HFF-Myc (cell line): Measurements from ENCODE around the gene DNAH10.
A peak's percentile ranks its signal among the peaks of the same experiment; 100 is the strongest.

ENCODE experiments used
- DNase-seq: peaks from one replicate; pipeline ENCODE4 v3.0.0-alpha.2; 2011; ENCODE audit warnings: low read depth; ENCODE audit errors: extremely low read depth
- H3K4me3 ChIP-seq: replicated peaks from 2 replicates; pipeline ENCODE4 v1.5.1; 2011; ENCODE audit warnings: low read depth, mild to moderate bottlenecking, control low read depth, low read length
- TF ChIP-seq, protein P1 (sequence below): IDR thresholded peaks from 2 replicates; pipeline ENCODE4 v1.5.1; 2012; ENCODE audit warnings: mild to moderate bottlenecking, low read depth, low read length, control low read depth; ENCODE audit errors: missing control alignments

The DNAH10 gene

DNA sequence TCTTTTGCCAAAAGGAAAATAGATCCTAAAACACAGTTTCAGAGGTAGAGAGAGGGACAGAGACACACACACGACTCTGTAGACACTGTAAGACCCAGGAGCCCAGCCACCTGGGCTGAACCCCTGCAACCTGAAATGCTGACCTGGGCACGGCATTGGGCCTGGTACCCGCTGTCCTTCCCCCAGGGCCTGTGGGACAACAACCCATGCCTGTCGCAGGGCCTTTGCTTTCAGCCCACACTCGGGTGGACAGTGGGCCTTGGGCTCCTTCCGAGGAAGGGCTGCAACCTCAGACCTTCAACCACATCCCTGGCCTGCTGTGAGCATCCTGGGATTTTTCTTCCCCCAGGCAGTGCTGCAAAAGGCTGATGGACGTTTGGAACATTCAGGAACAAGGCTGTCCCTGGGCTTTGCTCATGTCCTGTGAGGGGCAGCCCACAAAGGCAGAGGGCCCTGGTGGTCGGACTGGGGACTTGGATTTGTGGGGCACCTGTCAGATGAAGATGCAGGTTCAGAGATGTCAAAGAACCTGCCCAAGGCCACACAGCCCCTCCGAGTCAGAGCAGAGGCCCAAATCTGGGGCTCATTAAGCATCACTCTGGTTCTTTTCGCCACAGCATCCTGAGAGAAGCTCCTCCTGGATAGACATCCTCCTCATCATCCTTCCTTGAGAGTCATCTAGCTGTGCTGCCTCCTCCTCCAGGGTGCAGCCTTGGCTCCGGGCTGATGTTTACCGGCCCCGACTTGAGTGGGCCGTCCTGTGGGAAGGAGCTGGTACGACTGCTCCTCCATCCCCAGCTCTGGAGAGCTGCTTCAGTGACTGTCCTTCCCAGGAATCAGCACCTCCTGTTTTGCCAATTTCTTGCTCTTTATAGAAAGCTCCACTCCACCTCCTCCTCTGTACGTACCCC lies 177.9 kb downstream of the DNAH10 start:
- DNase-seq: no peak
- TF ChIP-seq, protein P1, sequence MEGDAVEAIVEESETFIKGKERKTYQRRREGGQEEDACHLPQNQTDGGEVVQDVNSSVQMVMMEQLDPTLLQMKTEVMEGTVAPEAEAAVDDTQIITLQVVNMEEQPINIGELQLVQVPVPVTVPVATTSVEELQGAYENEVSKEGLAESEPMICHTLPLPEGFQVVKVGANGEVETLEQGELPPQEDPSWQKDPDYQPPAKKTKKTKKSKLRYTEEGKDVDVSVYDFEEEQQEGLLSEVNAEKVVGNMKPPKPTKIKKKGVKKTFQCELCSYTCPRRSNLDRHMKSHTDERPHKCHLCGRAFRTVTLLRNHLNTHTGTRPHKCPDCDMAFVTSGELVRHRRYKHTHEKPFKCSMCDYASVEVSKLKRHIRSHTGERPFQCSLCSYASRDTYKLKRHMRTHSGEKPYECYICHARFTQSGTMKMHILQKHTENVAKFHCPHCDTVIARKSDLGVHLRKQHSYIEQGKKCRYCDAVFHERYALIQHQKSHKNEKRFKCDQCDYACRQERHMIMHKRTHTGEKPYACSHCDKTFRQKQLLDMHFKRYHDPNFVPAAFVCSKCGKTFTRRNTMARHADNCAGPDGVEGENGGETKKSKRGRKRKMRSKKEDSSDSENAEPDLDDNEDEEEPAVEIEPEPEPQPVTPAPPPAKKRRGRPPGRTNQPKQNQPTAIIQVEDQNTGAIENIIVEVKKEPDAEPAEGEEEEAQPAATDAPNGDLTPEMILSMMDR: no peak
- no peak overlapping the region for H3K4me3 ChIP-seq

GRCh38 chr12:123940627-123940966 lies 178.5 kb downstream of the DNAH10 start:
- TF ChIP-seq, protein P1: no peak
- no peak for DNase-seq

GRCh38 chr12:123941000-123941399 lies 178.9 kb downstream of the DNAH10 start:
- TF ChIP-seq, protein P1: no peak
- no peak overlapping the region for H3K4me3 ChIP-seq
- DNase-seq: no peak

More at GRCh38 chr12:123940627-123940966, 178.5 kb downstream of the DNAH10 start:
- no peak overlapping the region for H3K4me3 ChIP-seq

DNA sequence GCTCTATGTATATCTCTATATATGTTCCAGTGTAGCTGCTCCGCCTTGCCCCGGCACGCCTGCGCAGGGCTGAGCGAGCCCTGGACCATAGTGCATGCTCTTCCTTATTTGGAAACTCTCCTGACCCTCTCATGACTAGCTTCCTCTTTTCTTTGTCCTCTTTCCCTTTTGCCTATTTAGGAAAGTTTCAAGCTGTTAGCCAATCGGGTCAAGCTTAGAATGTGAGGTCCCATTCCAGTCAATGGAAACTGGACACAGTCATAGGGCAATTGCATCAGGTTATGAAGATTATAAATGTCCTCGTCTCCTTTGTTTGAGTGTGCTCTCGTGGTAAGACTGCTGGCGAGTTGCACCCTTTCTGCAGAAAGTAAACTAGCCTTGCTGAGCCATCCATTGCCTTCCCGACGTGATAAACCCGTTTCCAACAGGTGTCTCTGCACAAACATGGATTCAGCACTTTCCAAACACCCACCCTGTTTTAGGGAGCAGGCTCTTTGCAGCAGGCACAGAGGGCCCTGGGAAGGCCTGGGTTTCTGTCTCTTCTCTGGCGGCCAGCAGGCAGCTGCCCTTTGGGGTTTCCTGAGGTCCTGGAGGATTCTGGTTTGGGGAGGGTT lies 179.6 kb downstream of the DNAH10 start:
- TF ChIP-seq, protein P1: no peak
- DNase-seq: no peak
- no peak overlapping the region for H3K4me3 ChIP-seq

GRCh38 chr12:123942238-123942653 lies 180.1 kb downstream of the DNAH10 start:
- DNase-seq: peak; percentile 21
- no peak overlapping the region for H3K4me3 ChIP-seq
- TF ChIP-seq, protein P1: no peak

DNA sequence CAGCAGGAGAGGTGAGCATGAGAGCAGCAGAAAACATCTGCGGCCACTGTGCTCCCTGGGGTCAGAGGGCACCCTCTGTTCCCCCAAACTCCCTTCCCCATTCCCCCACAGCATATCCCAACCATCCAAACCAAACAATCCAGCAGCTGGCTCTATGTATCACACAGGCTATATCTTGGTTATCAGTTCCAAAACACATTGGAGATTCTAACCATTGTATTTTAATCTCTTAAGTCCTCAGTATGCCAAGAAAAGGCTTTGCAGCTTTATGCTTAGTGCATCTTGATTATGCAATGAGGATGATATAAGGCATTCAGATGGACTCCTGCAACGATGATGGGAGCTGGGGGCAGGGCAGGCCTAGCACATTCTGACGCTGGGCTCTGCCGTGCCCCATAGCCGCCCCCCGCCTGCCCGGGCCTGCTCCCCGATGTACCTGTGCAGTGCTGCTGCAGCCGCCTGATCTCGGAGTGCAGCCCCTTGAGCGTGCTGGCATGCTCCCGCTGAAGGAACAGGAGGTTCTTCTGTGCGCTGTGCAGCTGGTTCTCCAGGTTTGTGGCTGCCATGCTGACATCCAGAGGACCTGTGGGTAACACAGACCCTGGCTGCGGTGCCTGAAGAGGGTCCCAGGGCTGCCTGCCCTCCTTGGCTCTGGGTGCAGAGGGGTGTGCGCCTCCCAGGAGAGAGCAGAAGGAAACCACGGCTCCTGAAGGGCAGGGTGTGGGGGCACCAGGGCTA lies 181.0 kb downstream of the DNAH10 start:
- DNase-seq: no peak
- no peak overlapping the region for H3K4me3 ChIP-seq
- TF ChIP-seq, protein P1: no peak
